Measurements from ENCODE around the gene PLA2G4E. TPM values are rescaled to one million over a fixed set of nuclear protein-coding genes. Genes with fewer than 3 reads are reported as not detected.

Gene PLA2G4E
- total RNA-seq, 1 experiment from 2014 or later, result not detected

GRCh38 chr15:41932511-41933289, 88.1 kb downstream of the PLA2G4E start:
- CTCF ChIA-PET, result interaction anchor here (1.1 kb wide), 1 partner anchor 28 kb away, joined by 4 read pairs; no protein-coding TSS in a partner anchor
- H3K9me3 ChIP-seq (ENCODE audit: control insufficient read depth in 1 of 2, insufficient read depth in 1 of 2, low read depth in 1 of 2, low read length in 2 of 2), result no peaks in the 10 kb centered on the region; a peak in 1 of 4 replicates
- peaks cover 0 to 4% of the 10 kb centered on the region in 2 experiments; a peak in 1 of 4 replicates for H3K36me3 ChIP-seq (ENCODE audit: control insufficient read depth in 1 of 2, insufficient read depth in 2 of 2, low read length in 2 of 2)
- H3K4me3 ChIP-seq (replicated peaks in 1 of 2; ENCODE audit: low read depth in 1 of 2, low read length in 2 of 2), result no peak overlapping the region
- DNase-seq (ENCODE audit: low read depth, low spot score) (no peak), ATAC-seq (no peak)
- no peaks in the 10 kb centered on the region for H3K27me3 ChIP-seq (ENCODE audit: insufficient read depth, low read length)
- H3K9ac ChIP-seq (ENCODE audit: low read length), result 0 out of 2 replicates have a peak overlapping the region, but pooled peaks have one; percentile 51
- no peaks in the 10 kb centered on the region for H3K9me2 ChIP-seq (ENCODE audit: insufficient read depth)
- peak overlapping the region; percentile 78 for H3K4me2 ChIP-seq (ENCODE audit: low read length)
- H3K27ac ChIP-seq (ENCODE audit: low read depth, low read length), result no peak overlapping the region
- peaks cover 58% of the 10 kb centered on the region; the same call in 1 of the 2 replicates for H3K79me2 ChIP-seq (ENCODE audit: insufficient read depth, low read length)
- no peak overlapping the region for H2AFZ ChIP-seq (ENCODE audit: low read depth, low read length, poor library complexity, severe bottlenecking)
- intact Hi-C loops (cut with micrococcal nuclease), result no loop called here
- POLR2A ChIA-PET, result no interaction called here
- H4K20me1 ChIP-seq (ENCODE audit: insufficient read depth), result no peaks in the 10 kb centered on the region
- RAD21 ChIA-PET (ENCODE audit: low non-redundant PET in 1 of 2, low total read pairs in 2 of 2, uncharacterized antibody in 2 of 2, unreplicated experiment in 2 of 2), result no interaction called here
- H3K4me1 ChIP-seq (ENCODE audit: control insufficient read depth in 1 of 2, insufficient read depth in 2 of 2, low read length in 2 of 2), result peaks cover 42 to 84% of the 10 kb centered on the region in 2 experiments
- BruUV-seq (replicated peaks), result no TSS peak
- TF ChIP-seq SIN3A (IDR thresholded peaks at IDR 0.05; ENCODE audit: low read depth) (no peak), SRF (IDR thresholded peaks at IDR 0.05; ENCODE audit: low read depth) (no peak), POLR2AphosphoS5 (IDR thresholded peaks at IDR 0.05; ENCODE audit: low read depth, low read length) (no peak), EZH2 (IDR thresholded peaks at IDR 0.05) (no peak), CTCF (IDR thresholded peaks at IDR 0.05 in 2 of 3, conservative IDR thresholded peaks at IDR 0.05 in 1 of 3; ENCODE audit: borderline replicate concordance in 1 of 3, insufficient read depth in 1 of 3, low read depth in 2 of 3, low read length in 2 of 3) (no peak), CBX3 (IDR thresholded peaks at IDR 0.05; ENCODE audit: low read depth) (no peak), POLR2A (IDR thresholded peaks at IDR 0.05; ENCODE audit: borderline replicate concordance, extremely low read depth, insufficient read depth, insufficient read length) (no peak), EGR1 (IDR thresholded peaks at IDR 0.05; ENCODE audit: low read depth) (no peak), CEBPB (IDR thresholded peaks at IDR 0.05; ENCODE audit: low read depth) (no peak), REST (IDR thresholded peaks at IDR 0.05; ENCODE audit: low read depth) (no peak), FOSL1 (IDR thresholded peaks at IDR 0.05; ENCODE audit: low read depth) (no peak), MAX (IDR thresholded peaks at IDR 0.05) (no peak), ELF1 (IDR thresholded peaks at IDR 0.05; ENCODE audit: borderline replicate concordance, low read depth) (no peak), ZNF274 (IDR thresholded peaks at IDR 0.05; ENCODE audit: low read depth, low read length) (no peak), ZFX (IDR thresholded peaks at IDR 0.05) (no peak), RAD21 (IDR thresholded peaks at IDR 0.05; ENCODE audit: low read depth) (no peak), ZBTB33 (IDR thresholded peaks at IDR 0.05; ENCODE audit: extremely low read depth, insufficient replicate concordance, low read length) (no peak), YY1 (IDR thresholded peaks at IDR 0.05; ENCODE audit: extremely low read depth, insufficient replicate concordance, low read depth, low read length) (no peak), ATF3 (IDR thresholded peaks at IDR 0.05) (no peak)

Data from HCT116 (cell line).